ENCODE measurements around the gene LCT. TPM values are rescaled to one million over a fixed set of nuclear protein-coding genes. Genes with fewer than 3 reads are reported as not detected.

Gene LCT
- total RNA-seq, 1 donor from 2014 or later, result not detected

GRCh38 chr2:135791418-135792190, 45.4 kb downstream of the LCT start:
- no peak overlapping the region for H3K4me3 ChIP-seq (ENCODE audit: low read depth, low read length)
- DNase-seq (ENCODE audit: low read depth), result peak; percentile 37

DNA sequence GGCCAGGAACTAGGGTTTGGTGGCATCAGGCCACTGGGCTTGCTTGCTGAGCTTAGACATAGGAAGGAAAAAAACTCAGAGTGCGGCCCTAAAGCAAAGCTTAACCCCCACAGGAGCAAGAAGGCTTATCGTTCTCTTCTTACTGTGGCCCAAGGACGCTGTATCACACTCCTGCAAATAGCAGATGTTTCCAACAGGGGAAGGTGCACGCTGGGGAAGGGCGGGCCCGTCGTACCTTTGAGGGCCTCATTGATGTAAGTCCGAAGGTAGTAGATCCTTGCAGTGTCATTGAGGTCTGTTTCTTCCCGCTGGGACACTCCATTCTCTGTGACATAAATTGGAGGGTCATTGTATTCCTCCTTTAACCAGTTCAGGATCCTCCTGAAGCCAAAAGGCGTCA, 46.6 kb downstream of the LCT start:
- no peak for DNase-seq (ENCODE audit: low read depth)
- TF ChIP-seq, protein P1, sequence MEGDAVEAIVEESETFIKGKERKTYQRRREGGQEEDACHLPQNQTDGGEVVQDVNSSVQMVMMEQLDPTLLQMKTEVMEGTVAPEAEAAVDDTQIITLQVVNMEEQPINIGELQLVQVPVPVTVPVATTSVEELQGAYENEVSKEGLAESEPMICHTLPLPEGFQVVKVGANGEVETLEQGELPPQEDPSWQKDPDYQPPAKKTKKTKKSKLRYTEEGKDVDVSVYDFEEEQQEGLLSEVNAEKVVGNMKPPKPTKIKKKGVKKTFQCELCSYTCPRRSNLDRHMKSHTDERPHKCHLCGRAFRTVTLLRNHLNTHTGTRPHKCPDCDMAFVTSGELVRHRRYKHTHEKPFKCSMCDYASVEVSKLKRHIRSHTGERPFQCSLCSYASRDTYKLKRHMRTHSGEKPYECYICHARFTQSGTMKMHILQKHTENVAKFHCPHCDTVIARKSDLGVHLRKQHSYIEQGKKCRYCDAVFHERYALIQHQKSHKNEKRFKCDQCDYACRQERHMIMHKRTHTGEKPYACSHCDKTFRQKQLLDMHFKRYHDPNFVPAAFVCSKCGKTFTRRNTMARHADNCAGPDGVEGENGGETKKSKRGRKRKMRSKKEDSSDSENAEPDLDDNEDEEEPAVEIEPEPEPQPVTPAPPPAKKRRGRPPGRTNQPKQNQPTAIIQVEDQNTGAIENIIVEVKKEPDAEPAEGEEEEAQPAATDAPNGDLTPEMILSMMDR (IDR thresholded peaks at IDR 0.05; ENCODE audit: insufficient read depth, low read length, poor library complexity, severe bottlenecking), result no peak

More at GRCh38 chr2:135791418-135792190, 45.4 kb downstream of the LCT start:
- TF ChIP-seq, protein P1 (IDR thresholded peaks at IDR 0.05; ENCODE audit: insufficient read depth, low read length, poor library complexity, severe bottlenecking), result no peak
- no peaks in the 10 kb centered on the region for H3K36me3 ChIP-seq (ENCODE audit: control insufficient read depth, insufficient read depth, low read length)
- no peaks in the 10 kb centered on the region for H3K27me3 ChIP-seq (ENCODE audit: control insufficient read depth, insufficient read depth, low read length)

GRCh38 chr2:135786823-135787222, 50.2 kb downstream of the LCT start:
- Histone ChIP-seq H3K36me3 (ENCODE audit: control insufficient read depth, insufficient read depth, low read length) (no peaks in the 10 kb centered on the region), H3K27me3 (ENCODE audit: control insufficient read depth, insufficient read depth, low read length) (no peaks in the 10 kb centered on the region), H3K4me3 (ENCODE audit: low read depth, low read length) (no peak overlapping the region)
- DNase-seq (ENCODE audit: low read depth), result peak; percentile 95
- TF ChIP-seq, protein P1 (IDR thresholded peaks at IDR 0.05; ENCODE audit: insufficient read depth, low read length, poor library complexity, severe bottlenecking), result no peak

More for the DNA sequence above, 46.6 kb downstream of the LCT start:
- Histone ChIP-seq H3K4me3 (ENCODE audit: low read depth, low read length) (no peak overlapping the region), H3K27me3 (ENCODE audit: control insufficient read depth, insufficient read depth, low read length) (no peaks in the 10 kb centered on the region), H3K36me3 (ENCODE audit: control insufficient read depth, insufficient read depth, low read length) (no peaks in the 10 kb centered on the region)

DNA sequence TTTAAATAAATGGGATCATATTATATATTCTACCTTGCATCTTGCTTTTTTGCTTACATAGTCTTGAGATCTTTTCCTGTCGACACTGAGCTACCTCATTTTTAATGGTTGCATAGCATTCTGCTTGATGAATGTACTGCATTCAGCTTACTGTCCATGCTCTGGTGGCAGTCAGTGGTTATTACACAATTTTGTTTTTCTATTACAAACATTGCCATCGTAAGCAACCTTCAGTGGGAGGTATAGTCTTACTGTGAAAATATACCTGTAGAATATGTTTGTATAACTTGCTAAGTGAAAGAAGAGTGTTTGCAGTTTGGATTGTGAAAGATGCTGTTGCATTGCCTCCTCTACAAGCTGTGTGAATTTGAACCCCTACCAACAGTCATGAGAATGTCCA, 52.0 kb downstream of the LCT start:
- Histone ChIP-seq H3K36me3 (ENCODE audit: control insufficient read depth, insufficient read depth, low read length) (no peaks in the 10 kb centered on the region), H3K27me3 (ENCODE audit: control insufficient read depth, insufficient read depth, low read length) (no peaks in the 10 kb centered on the region), H3K4me3 (ENCODE audit: low read depth, low read length) (no peak overlapping the region)
- no peak for DNase-seq (ENCODE audit: low read depth)
- TF ChIP-seq, protein P1 (IDR thresholded peaks at IDR 0.05; ENCODE audit: insufficient read depth, low read length, poor library complexity, severe bottlenecking), result no peak

DNA sequence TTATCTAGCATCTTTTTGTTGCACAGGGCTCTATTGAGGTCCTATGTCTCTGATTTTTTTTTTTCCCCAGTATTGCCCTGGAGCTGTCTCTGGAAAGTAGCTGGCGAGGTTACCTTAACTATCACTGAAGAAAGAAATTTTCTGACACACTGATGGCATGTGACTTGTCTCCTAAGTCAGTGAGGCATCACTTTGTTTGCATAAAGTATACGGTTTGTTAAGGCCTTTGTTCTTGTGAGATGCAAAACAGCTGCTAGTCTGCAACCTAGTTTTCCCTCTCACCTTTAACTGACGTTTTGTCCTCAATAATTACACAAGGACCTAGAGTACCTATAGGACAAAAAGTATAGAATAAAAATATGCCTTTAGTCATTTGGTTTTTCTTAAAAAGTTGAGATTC, 53.5 kb downstream of the LCT start:
- TF ChIP-seq, protein P1 (IDR thresholded peaks at IDR 0.05; ENCODE audit: insufficient read depth, low read length, poor library complexity, severe bottlenecking), result no peak
- no peak for DNase-seq (ENCODE audit: low read depth)
- Histone ChIP-seq H3K27me3 (ENCODE audit: control insufficient read depth, insufficient read depth, low read length) (no peaks in the 10 kb centered on the region), H3K4me3 (ENCODE audit: low read depth, low read length) (no peak overlapping the region), H3K36me3 (ENCODE audit: control insufficient read depth, insufficient read depth, low read length) (no peaks in the 10 kb centered on the region)

DNA sequence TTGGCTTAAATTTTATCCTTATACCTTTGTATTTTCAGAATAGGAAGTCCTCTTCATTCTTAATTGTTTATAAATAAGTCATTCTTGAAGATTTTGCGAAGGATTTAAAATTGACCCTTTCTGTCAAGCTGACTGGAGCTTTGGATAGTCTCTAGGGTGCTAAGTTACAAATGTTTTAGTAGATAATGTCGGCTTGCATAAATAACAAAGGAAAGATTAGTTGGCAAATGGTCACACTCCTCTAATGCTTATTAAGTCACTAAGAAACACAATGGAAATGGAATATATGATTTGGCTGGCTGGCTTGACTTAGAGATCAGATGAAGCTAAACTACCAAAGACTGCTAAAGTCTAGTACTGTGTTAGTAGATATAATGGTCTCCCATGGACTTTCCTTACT, 54.8 kb downstream of the LCT start:
- Histone ChIP-seq H3K36me3 (ENCODE audit: control insufficient read depth, insufficient read depth, low read length) (no peaks in the 10 kb centered on the region), H3K4me3 (ENCODE audit: low read depth, low read length) (no peak overlapping the region), H3K27me3 (ENCODE audit: control insufficient read depth, insufficient read depth, low read length) (no peaks in the 10 kb centered on the region)
- DNase-seq (ENCODE audit: low read depth), result no peak
- TF ChIP-seq, protein P1 (IDR thresholded peaks at IDR 0.05; ENCODE audit: insufficient read depth, low read length, poor library complexity, severe bottlenecking), result no peak
